ENCODE data around the gene MYCN. TPM values are rescaled to one million over a fixed set of nuclear protein-coding genes. Genes with fewer than 3 reads are reported as not detected.

MYCN gene
- total RNA-seq, 1 donor from 2014 or later = 7.3 TPM

DNA sequence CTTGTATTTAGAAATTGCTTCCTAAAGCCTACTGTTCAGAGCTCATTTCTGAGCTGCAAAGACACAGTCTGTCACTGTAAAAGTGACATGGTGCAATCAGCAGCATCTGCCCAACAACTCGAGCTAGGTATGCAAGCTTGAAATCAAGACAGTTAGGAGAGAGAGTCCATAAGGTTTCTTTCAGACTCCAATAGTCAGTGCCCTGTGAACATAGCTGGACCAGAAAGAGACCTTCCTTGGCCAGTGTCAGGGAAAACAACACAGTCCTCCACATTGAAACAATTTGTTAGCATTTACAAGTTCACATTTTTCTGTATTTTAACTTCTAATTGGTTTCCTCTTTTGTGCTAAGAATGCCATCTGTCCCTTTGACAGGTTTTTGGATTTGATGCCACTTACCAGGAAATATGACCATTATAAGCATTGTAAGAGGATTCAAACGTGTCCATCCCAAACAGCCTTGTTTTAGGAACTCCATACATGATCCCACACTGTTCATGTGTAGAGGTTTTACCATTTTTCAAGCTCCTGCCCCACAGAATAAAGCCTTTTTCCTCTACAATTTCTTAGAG, 8.9 kb upstream of the MYCN start:
- DNase-seq = no peak

DNA sequence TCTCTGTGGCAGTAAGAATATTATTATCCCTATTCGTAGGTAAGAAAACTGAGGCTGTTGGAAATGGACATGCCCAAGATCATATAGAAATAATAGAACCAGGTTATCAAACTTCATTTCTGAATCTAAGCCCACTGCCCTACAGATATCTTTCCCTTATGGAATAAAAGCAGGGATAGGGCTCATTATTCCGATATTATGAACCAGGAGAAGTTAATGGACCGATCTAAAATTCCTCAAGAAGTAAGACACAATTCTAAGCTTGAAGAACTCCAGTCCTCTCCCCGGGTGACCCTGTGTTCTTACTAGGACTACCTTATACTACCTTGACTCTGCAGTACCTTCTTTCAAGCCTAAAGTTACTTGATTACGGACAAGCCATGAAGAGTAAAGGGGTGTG, 8.4 kb upstream of the MYCN start:
- DNase-seq = no peak

DNA sequence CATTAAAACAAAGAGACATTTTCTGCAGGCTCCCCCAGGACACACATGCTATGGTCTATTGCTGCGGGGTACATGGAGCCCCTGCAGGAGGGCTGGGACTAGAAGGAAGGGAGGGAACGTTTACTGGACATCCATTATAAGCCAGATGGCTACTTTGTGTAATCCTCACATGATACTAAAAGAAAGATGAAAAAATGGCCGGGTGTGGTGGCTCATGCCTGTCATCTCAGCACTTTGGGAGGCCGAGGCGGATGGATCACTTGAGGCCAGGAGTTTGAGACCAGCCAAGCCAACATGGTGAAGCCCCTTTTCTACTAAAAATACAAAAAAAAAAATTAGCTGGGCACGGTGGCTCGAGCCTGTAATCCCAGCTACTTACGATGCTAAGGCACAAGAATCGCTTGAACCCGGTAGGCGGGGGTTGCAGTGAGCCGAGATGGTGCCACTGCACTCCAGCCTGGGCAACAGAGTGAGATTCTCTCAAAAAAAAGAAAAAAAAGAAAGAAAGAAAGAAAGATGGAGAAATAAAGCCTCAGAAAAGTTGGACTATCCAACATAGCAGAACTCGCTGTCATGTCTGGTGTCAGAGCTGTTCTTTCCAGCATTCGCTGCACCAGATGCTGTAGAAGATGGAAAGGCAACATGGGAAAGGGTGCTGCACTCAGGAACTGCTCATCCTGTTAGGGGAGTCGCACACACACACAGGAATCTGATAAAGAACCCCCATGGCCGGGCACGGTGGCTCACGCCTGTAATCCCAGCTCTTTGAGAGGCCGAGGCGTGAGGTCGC, 7.8 kb upstream of the MYCN start:
- DNase-seq = no peak

DNA sequence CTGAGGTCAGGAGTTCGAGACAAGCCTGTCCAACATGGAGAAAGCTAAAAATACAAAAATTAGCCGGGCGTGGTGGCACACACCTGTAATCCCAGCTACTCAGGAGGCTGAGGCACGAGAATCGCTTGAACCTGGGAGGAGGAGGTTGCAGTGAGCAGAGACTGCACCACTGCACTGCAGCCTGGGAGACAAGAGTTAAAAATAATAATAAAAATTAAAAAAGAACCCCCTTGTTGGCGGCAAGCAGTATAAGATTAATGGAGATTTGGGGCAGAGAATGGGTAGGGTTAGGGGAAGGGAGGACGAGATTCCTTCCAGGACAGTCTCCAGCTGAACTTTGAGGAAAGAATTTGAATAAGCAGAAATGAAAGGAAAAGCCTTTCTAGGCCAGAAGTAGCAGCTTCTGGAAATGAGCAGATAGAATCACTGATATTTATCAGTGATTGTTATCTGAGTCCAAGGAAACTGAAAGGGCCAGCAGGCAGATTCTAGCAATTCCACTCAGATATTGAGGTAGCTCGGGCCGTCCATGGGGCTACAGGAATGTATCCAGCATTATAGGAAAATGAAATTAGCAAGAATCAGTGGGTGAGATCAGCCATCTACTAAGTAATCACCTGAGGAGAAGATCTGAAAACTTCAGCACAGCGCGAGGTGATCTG, 7.0 kb upstream of the MYCN start:
- DNase-seq = no peak

DNA sequence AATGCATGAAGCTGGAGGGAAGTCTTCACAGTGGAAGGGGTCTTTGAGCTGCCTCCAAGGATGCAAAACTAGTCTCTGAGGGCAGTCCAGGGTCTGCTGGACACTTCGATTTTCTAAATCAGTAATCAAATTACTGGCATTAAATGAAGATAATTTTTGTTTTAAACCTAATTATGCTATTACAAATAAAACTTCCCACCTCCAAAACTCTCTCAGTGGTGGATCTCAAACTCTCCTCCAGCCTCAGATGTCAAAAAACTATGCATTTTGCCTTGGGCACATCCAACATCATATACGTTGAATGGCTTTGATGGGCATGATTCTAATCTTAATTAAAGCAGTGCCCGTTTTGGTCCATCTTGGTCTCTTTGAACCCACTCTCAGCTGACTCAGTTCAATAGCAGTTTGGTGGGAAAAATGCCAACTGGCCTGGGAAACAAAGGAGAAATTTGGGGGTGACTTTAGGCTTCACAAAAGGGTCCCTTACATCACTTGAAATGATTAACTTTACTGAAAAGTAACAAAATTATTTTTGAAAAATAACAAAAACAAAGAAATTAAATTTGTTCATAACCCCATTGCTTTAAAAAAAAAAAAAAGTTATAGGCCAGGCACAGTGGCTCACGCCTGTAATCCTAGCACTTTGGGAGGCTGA, 5.9 kb upstream of the MYCN start:
- no peak for DNase-seq

DNA sequence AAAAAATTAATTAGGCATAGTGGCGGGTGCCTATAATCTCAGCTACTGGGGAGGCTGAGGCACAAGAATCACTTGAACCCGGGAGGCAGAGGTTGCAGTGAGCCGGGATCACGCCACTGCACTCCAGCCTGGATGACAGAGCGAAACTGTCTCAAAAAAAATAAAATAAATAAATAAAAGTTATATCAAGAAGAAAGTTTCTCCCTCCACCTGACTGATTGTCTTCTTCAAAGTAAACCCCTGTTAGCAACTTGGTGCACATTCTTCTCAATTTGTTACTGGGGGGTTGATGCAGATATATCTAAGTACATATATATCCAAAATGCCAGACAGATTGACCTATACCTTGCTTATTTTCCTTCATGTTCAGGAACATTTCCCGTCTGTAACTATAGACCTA, 5.2 kb upstream of the MYCN start:
- no peak for DNase-seq

DNA sequence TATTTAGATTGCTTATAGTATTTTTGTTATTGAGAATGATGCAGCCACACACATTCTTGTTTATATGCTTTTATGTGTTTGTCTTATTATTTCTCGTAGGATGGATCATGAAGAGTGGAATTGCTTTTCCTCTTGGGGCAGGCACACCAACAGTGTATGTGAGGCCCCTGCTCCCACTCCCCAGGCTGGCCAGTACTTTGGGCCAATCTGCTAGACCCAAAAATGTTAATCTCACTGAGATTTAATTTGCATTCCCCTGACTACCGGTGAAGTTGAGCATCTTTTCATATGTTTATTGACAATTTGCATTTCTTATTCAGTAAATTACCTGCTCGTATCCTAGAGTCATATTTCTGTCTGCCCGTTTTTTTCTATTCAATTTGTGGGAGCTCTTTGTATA, 4.7 kb upstream of the MYCN start:
- no peak for DNase-seq

DNA sequence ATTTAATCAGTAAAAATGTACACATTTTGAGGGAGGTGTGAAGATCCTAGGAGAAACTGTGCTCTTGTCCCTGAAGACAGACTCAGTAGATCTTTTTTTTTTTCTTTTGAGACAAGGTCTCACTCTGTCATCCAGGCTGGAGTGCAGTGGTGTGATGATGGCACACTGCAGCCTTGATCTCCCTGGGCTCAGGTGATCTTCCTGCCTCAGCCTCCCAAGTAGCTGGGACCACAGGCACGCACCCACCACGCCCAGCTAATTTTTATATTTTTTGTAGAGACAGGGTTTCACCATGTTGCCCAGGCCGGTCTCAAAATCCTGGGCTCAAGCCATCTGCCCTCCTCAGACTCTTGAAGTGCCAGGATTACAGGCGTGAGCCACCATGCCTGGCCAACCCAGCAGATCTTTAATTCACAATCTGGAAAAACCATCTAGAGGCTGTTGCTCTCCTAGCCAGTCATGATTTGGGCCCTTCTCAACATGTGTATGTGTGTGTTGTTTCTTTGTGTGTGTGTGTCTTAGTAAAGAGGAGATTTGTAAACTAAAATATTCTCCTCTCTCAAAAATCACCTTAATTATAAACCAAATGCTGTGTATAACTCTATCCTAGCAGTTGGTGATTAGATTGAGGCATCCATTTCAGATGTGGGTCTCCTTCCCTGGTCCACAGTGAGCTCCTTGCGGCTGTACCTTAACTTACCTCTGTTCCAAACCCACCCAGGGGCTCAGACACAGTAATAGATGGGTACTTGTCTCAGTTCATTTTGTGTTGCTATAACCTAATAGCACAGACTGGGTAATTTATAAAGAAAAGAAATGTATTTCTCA, 3.9 kb upstream of the MYCN start:
- no peak for DNase-seq

DNA sequence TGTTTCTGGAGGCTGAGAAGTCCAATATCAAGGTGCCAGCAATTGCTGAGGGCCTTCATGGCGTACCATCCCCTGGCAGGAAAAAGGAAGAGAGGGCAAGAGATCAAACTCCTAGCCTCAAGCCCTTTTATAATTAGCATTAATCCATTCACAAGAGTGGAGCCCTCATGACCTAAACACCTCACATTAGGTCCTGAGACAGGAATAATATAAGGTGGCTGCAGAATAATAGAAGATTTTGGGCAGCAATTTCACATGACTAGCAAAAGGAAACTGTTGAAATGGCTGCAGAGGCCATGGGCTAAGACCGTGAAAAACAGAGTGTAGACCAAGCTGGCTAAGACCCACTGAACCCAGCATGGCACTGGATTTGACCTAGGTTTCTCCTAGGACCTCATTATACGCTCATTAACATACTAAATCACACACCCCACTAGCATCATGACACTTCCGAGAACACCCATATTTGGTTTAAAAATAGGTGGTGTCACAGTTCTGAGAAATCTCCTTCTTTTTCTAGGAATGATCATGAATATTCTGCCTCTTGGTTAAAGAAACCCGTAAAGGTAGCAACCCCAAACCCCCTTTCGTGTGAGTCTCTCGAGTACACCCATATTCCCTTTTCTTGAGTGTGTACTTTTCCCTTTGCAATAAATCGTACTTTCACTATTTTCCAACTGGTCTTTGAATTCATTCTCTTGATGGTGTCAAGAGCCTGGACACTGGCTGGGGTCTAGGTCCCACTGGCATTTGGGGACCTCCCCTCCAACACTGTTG, 3.1 kb upstream of the MYCN start:
- DNase-seq = no peak

DNA sequence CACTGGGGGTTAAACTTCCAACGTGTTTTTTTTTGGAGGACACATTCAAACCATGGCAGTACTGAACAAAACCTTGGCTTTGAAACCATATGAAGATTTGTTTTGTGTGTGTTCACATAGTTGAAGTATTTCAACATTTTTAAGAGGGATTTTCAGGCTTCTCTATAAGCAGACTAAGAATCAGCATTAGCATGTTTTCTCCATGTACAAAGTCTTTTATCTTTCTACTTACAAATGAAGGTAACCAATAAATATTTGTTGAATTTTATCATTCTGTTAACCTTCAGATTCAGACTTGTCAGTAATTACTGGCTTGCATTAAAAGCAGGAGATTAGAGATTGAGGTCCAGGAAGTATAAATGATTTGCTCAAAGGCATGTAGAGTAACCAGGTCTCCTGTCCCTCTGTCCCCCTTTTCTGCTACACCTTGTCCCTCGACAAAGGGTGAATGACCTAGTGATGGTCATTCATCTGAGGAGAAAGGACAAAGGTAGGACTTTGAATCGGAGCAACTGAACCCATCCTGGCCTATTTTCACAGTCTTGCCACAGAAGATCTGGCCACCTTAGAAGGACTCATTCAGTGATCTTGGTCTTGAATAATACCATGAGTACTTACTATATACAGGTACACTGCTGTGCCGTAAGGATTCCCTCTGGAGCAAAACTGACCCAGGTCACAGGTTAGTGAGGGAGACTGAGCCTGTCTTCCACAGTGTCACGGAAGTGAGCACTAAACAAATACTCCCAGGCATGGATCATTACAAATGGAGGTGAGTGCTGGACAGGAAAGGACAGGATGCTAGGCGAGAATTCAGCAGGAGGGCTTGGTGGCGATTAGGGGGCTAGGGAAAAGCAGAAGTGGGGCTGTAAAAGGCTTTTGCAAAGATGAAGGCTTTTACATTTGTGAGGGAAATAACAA, 2.2 kb upstream of the MYCN start:
- DNase-seq = no peak

DNA sequence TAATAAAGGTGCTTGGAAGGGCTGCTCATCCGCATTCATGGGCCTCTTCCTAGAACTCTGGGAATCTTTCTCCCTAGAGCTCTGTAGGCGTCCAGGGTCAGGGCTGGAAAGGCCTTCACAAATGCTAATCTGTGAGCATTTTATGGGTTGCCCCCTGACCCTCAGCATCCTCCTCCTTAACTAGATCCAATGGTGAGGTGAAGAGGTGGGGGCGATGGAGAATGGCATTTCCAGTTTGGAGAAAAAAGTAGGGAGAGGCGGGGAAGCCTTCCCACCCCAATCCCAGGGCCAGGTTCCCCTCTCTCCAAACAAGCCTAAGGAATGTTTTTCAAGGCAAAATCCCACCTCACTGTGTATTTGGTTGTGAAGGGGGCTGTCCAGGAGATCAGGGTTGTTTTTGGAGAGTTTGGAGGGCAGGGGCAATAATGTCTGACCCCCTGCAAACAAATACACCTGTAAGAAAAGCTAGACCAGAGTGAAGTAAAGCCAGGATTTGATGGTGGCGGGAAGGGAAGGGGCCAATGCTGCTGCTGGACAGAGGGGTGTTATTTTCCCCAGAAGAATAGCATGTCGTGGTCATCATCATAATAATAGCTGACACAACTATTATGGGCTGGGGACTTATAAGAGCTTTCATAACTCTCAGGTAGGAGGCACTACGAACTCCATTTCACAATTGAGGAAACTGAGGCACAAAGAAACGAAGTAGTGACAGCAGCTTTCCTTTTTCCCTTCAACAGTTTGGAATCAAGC, 1.4 kb upstream of the MYCN start:
- no peak for DNase-seq

DNA sequence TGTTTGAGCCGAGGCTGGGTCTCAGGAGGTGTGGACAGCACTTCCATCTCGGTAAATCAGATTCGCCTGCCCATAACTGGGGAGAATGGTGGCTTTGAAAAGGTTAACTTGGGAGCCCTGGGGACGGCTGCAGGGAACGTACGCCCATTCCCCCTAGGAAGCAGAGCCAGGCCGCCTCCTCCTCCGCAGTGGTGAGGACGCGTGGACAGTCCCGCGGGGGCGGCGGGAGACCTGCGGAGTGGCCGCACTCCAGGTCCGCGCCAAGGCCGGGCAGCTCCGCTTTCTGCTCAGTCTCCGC, 845 bp upstream of the MYCN start:
- no peak for DNase-seq

DNA sequence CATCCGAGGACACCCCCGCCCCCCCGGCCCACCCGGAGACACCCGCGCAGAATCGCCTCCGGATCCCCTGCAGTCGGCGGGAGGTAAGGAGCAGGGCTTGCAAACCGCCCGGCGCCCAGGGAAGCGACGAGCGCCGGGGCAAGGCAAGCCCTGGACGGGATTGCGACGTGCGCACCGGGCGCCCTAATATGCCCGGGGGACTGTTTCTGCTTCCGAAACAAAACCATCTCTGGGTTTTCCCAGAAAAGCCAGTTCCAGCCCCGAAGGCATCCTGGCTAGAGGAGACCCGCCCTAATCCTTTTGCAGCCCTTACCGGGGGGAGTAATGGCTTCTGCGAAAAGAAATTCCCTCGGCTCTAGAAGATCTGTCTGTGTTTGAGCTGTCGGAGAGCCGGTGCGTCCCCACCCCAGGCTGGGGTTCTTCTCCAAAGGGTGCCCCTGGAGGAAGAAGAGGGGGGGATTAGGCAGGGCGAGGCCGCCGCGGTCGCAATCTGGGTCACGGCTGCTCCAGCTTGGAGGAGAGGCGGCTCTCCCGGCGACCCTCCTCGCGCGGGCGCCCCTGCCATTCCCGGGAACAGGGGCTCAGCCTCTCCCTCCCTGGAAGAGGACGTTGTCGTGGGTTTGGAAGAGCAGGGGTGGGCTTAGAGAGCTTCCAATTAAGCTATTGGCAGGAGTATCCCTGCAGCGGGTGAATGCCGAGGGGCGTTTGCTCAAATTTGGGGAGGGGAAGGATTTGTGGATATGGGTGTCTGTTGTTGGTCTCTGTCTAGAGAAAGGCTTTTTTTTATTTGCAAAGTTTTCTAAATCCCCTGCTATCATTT, 521 bp downstream of the MYCN start:
- DNase-seq = peak; percentile 34

DNA sequence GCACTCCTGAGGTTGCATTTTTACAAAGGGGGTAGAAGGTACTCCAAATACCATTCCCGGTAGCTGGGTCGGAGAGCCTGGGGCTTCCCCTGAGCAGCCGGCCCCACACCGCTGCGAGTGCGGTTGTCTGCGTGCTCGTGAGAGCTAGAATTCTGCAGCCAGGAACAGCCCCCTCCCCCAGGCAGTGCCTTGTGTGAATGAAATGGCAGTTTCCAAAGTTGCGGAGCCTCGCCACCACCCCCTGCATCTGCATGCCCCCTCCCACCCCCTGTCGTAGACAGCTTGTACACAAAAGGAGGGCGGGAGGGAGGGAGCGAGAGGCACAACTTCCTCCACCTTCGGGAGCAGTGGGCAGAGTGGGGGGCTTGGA, 1.1 kb downstream of the MYCN start:
- DNase-seq = peak; percentile 72

DNA sequence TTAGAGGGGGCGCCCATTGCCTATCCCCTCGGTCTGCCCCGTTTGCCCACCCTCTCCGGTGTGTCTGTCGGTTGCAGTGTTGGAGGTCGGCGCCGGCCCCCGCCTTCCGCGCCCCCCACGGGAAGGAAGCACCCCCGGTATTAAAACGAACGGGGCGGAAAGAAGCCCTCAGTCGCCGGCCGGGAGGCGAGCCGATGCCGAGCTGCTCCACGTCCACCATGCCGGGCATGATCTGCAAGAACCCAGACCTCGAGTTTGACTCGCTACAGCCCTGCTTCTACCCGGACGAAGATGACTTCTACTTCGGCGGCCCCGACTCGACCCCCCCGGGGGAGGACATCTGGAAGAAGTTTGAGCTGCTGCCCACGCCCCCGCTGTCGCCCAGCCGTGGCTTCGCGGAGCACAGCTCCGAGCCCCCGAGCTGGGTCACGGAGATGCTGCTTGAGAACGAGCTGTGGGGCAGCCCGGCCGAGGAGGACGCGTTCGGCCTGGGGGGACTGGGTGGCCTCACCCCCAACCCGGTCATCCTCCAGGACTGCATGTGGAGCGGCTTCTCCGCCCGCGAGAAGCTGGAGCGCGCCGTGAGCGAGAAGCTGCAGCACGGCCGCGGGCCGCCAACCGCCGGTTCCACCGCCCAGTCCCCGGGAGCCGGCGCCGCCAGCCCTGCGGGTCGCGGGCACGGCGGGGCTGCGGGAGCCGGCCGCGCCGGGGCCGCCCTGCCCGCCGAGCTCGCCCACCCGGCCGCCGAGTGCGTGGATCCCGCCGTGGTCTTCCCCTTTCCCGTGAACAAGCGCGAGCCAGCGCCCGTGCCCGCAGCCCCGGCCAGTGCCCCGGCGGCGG, 1.7 kb downstream of the MYCN start:
- peak; percentile 53 for DNase-seq

DNA sequence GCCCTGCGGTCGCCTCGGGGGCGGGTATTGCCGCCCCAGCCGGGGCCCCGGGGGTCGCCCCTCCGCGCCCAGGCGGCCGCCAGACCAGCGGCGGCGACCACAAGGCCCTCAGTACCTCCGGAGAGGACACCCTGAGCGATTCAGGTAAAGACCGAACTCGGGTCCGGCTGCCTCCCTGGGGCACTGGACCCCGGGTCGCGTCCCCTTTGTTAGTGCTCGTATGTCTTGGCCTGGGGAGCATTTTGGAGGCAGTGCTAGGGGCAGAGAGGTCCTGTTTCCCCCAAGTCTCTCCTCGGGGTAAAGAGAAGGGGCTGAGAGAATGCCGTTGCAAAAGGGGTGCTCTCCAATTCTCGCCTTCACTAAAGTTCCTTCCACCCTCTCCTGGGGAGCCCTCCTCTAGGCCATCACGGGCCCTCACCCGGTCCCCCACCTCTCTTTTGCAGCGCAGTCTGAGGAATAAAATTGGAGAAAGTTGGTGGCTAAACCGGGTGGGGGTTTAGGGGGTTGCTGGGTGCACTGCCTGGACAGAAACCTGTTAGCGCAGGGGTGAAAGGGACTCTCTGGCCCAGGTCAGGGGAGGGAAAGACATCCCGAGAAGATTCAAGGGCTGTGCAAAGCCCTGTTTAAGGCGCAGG, 2.5 kb downstream of the MYCN start:
- peak; percentile 19 for DNase-seq

Measured in tongue (tissue), 2 donors.